ENCODE measurements around the gene TDRD1.

The TDRD1 gene

GRCh38 chr10:114276066-114276465 is 96.9 kb downstream of the TDRD1 start:
- no peak for TF ChIP-seq GATA2 (IDR thresholded peaks at IDR 0.05; ENCODE audit: low read depth, low read length)
- TF ChIP-seq GATA3 (IDR thresholded peaks at IDR 0.05; ENCODE audit: low read depth, low read length), result no peak

- no peak for TF ChIP-seq GATA3 (IDR thresholded peaks at IDR 0.05; ENCODE audit: low read depth, low read length)
- no peak for TF ChIP-seq GATA2 (IDR thresholded peaks at IDR 0.05; ENCODE audit: low read depth, low read length)
Observed at GRCh38 chr10:114276671-114277070, 97.5 kb downstream of the TDRD1 start.

GRCh38 chr10:114278140-114278883 is 99.2 kb downstream of the TDRD1 start:
- TF ChIP-seq GATA3 (IDR thresholded peaks at IDR 0.05; ENCODE audit: low read depth, low read length), result no peak
- TF ChIP-seq GATA2 (IDR thresholded peaks at IDR 0.05; ENCODE audit: low read depth, low read length), result no peak

- TF ChIP-seq GATA3 (IDR thresholded peaks at IDR 0.05; ENCODE audit: low read depth, low read length) (no peak), GATA2 (IDR thresholded peaks at IDR 0.05; ENCODE audit: low read depth, low read length) (no peak)
Observed at GRCh38 chr10:114278884-114279191, 99.7 kb downstream of the TDRD1 start.

- no peak for TF ChIP-seq GATA3 (IDR thresholded peaks at IDR 0.05; ENCODE audit: low read depth, low read length)
- TF ChIP-seq GATA2 (IDR thresholded peaks at IDR 0.05; ENCODE audit: low read depth, low read length), result no peak
Observed at GRCh38 chr10:114279289-114279688, 100.1 kb downstream of the TDRD1 start.

GRCh38 chr10:114279901-114280644 is 100.9 kb downstream of the TDRD1 start:
- TF ChIP-seq GATA2 (IDR thresholded peaks at IDR 0.05; ENCODE audit: low read depth, low read length) (no peak), GATA3 (IDR thresholded peaks at IDR 0.05; ENCODE audit: low read depth, low read length) (no peak)

- TF ChIP-seq GATA3 (IDR thresholded peaks at IDR 0.05; ENCODE audit: low read depth, low read length) (no peak), GATA2 (IDR thresholded peaks at IDR 0.05; ENCODE audit: low read depth, low read length) (no peak)
Observed at GRCh38 chr10:114281006-114281405, 101.9 kb downstream of the TDRD1 start.

- no peak for TF ChIP-seq GATA3 (IDR thresholded peaks at IDR 0.05; ENCODE audit: low read depth, low read length)
- TF ChIP-seq GATA2 (IDR thresholded peaks at IDR 0.05; ENCODE audit: low read depth, low read length), result no peak
Observed at GRCh38 chr10:114281461-114281860, 102.3 kb downstream of the TDRD1 start.

Measured in SH-SY5Y (cell line).